ENCODE results near the gene PDGFD. TPM values are rescaled to one million over a fixed set of nuclear protein-coding genes. Genes with fewer than 3 reads are reported as not detected.

Gene PDGFD
- polyA plus RNA-seq, 1 of the 3 experiments (the other 2 are of a cell fraction): 4.8 TPM

DNA sequence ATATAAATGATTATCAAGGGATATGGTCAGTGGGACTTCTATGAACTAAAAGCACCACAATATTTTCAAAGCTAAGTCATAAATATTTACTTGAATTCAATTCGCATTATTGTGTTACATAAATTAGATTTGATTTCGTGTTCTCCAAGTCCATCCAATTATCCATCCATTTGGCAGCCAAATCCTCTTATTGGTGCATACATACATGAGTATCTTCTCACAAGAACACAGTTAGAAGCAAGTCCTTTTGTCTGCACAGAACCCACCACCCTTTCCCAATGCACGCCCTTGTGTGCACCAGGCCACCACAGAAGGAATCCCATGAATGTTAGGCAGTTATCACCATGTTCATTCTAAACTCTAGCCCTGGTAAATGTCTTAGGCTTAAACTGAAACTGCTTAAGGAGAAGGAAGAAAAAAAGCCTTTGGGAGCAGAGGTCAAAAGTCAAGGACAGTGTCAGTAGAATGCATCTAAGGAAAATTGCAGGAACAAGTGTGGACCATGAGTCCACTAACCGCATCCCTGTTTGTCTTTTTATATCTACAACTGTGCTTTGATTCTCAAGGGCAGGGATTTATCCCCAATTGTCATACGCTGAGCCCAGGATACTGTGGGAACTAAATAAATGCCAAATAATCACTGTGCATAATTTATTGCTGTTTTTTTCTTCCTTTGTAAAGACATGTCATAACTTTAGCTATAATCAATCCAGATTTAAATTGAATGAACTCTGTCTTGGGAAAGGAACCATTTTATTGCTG, 235.7 kb downstream of the PDGFD start:
- DNase-seq: no peak
- Histone ChIP-seq H3K4me3 (ENCODE audit: low read depth in 2 of 2, low read length in 1 of 2) (no peak overlapping the region), H2AFZ (ENCODE audit: low read depth) (no peak overlapping the region), H3K9me2 (no peaks in the 10 kb centered on the region), H3K36me3 (replicated peaks in 1 of 2; ENCODE audit: control insufficient read depth in 1 of 2, insufficient read depth in 2 of 2, low read length in 1 of 2) (no peaks in the 10 kb centered on the region), H3K9ac (no peak overlapping the region), H4K20me1 (ENCODE audit: insufficient read depth) (no peaks in the 10 kb centered on the region), H3K27ac (ENCODE audit: low read depth in 2 of 2, low read length in 1 of 2) (no peak overlapping the region; a peak in 1 of 4 replicates), H3K4me1 (ENCODE audit: control insufficient read depth in 1 of 2, insufficient read depth in 2 of 2, low read depth in 1 of 2, low read length in 1 of 2) (peaks cover 0 to 10% of the 10 kb centered on the region in 2 experiments; a peak in 3 of 4 replicates), H3K9me3 (no peaks in the 10 kb centered on the region), H3K79me2 (ENCODE audit: insufficient read depth) (no peaks in the 10 kb centered on the region), H3F3A (replicated peaks; ENCODE audit: insufficient read depth) (no peaks in the 10 kb centered on the region), H3K4me2 (no peak overlapping the region), H3K27me3 (ENCODE audit: insufficient read depth) (no peaks in the 10 kb centered on the region)
- TF ChIP-seq RFX5 (IDR thresholded peaks at IDR 0.05; ENCODE audit: low read length) (no peak), MXI1 (IDR thresholded peaks at IDR 0.05; ENCODE audit: low read depth, low read length) (no peak), RAD21 (IDR thresholded peaks at IDR 0.05; ENCODE audit: low read length) (no peak), ELF1 (IDR thresholded peaks at IDR 0.05) (no peak), CHD2 (IDR thresholded peaks at IDR 0.05; ENCODE audit: low read length, partially characterized antibody) (no peak), EZH2phosphoT487 (IDR thresholded peaks at IDR 0.05; ENCODE audit: borderline replicate concordance, low read depth) (no peak), RXRA (IDR thresholded peaks at IDR 0.05; ENCODE audit: borderline replicate concordance, low read depth) (no peak), SIN3A (IDR thresholded peaks at IDR 0.05; ENCODE audit: borderline replicate concordance, low read depth, low read length) (no peak), MEF2A (IDR thresholded peaks at IDR 0.05; ENCODE audit: borderline replicate concordance, low read depth) (no peak), RCOR1 (IDR thresholded peaks at IDR 0.05; ENCODE audit: low read length) (no peak), JUND (IDR thresholded peaks at IDR 0.05) (no peak), POLR2AphosphoS5 (IDR thresholded peaks at IDR 0.05; ENCODE audit: low read depth, low read length) (no peak)
- TF ChIP-seq, protein P1, sequence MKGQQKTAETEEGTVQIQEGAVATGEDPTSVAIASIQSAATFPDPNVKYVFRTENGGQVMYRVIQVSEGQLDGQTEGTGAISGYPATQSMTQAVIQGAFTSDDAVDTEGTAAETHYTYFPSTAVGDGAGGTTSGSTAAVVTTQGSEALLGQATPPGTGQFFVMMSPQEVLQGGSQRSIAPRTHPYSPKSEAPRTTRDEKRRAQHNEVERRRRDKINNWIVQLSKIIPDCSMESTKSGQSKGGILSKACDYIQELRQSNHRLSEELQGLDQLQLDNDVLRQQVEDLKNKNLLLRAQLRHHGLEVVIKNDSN (IDR thresholded peaks at IDR 0.05; ENCODE audit: borderline replicate concordance, low read depth): no peak
- TF ChIP-seq, protein P2, sequence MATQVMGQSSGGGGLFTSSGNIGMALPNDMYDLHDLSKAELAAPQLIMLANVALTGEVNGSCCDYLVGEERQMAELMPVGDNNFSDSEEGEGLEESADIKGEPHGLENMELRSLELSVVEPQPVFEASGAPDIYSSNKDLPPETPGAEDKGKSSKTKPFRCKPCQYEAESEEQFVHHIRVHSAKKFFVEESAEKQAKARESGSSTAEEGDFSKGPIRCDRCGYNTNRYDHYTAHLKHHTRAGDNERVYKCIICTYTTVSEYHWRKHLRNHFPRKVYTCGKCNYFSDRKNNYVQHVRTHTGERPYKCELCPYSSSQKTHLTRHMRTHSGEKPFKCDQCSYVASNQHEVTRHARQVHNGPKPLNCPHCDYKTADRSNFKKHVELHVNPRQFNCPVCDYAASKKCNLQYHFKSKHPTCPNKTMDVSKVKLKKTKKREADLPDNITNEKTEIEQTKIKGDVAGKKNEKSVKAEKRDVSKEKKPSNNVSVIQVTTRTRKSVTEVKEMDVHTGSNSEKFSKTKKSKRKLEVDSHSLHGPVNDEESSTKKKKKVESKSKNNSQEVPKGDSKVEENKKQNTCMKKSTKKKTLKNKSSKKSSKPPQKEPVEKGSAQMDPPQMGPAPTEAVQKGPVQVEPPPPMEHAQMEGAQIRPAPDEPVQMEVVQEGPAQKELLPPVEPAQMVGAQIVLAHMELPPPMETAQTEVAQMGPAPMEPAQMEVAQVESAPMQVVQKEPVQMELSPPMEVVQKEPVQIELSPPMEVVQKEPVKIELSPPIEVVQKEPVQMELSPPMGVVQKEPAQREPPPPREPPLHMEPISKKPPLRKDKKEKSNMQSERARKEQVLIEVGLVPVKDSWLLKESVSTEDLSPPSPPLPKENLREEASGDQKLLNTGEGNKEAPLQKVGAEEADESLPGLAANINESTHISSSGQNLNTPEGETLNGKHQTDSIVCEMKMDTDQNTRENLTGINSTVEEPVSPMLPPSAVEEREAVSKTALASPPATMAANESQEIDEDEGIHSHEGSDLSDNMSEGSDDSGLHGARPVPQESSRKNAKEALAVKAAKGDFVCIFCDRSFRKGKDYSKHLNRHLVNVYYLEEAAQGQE (IDR thresholded peaks at IDR 0.05; ENCODE audit: low read depth, low read length): no peak
- WGBS (ENCODE audit: low lambda C conversion rate): 94% methylated on average over 5 of the region's 5 CpGs
- ChIA-PET CTCF (interaction anchor here (0.7 to 0.8 kb wide), 2 partner anchors 235 to 1933 kb away, joined by 3 read pairs; no protein-coding TSS in a partner anchor), POLR2A (no interaction called here)
